ENCODE data around the gene RAB26.

Gene RAB26

DNA sequence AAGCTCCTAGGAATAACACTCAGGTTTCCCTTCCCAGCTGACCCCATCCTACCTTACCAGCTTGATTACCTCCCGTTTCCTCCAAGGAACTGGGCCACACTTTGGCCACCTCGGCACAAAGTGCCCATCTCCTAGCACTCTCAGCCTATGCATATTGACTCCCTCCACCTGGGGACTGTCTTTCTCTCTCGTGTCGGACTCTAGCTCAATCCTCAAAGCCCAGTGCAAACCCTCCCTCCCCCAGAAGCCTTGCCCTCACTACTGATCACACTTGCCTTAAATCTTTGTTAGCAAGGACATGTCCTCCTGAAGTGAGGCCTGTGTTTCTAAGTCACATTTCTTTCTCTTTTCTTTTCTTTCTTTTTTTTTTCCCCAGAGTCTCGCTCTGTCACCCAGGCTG is 2.6 kb upstream of the RAB26 start:
- no peak for DNase-seq

GRCh38 chr16:2147378-2147777 is 1.0 kb upstream of the RAB26 start:
- no peak for DNase-seq

DNA sequence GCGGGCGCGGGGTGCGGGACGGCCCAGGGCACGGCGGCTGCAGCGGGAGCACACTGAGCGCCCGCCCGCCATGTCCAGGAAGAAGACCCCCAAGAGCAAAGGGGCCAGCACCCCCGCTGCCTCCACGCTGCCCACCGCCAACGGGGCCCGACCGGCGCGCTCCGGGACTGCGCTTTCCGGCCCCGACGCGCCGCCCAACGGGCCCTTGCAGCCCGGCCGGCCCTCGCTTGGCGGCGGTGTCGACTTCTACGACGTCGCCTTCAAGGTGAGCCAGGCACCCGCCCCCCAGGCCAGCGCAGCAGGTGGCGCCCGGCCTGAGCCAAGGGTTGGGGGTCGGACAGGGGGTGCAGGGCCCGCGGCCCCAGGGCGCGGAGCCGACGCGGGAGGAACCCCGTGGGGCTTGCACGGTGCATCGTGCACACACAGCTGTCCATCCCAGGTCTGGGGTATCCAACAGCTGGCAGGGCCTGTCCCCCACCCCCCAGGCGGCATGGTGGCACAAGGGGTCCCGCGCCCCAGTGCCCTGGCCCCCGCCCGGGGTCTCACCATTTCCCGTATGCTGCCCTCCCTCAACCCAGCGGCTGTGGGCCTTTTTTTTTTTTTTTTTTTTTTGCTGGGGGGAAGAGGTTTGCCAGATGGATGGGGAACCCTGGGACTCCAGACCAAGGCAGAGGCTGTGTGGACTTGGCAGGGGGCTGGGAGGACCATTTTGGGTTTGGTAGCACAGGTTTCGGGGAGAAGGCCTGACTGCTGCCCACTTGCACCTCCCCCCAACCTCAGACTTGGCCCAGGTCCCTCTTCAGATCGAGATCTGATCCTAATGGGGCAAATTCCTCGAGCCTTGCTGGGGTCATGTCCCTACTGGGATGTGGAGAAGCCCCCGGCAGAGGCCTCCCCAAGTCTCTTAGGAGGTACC is 547 bp downstream of the RAB26 start:
- DNase-seq = peak in 1 of 2 experiments; percentile 42

- no peak for DNase-seq
Measured at GRCh38 chr16:2149630-2150417, 1.4 kb downstream of the RAB26 start.

DNA sequence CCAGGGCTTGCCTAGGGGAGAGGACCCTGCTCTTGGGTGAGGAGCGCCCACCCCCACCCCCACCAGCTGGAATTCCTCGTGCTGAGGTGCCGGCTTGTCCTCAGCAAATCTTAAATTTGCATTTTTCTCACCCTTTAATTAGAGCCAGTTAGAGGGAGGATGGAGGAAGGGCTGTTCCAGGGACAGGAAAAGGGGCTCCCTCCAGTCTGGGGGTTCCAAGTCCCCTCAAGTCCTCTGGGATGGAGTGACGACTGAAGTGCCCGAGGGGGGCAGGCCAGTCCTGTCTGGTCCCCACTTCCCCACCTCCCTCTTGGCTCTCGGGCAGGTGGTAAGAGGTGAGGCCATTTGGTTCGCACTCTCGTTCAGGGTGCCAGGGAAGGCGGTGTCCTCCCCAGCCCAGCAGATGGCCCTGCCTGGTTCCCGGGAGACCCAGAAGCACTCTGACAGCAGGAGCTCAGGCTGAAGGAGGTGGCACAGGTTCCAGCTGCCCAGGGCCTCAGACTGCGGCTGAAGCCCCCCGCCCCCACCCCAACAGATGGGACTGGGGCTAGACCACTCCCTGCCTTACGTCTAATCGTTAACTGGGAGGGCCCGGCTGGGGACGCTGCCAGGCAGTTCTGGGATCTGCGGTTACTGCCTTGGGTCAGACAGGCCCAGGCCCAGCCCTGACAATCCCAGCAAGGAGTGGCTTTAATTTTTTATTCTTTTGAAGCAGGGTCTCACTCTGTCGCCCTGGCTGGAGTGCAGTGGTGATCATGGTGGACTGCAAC is 2.2 kb downstream of the RAB26 start:
- peak in 1 of 2 experiments; percentile 38 for DNase-seq

DNA sequence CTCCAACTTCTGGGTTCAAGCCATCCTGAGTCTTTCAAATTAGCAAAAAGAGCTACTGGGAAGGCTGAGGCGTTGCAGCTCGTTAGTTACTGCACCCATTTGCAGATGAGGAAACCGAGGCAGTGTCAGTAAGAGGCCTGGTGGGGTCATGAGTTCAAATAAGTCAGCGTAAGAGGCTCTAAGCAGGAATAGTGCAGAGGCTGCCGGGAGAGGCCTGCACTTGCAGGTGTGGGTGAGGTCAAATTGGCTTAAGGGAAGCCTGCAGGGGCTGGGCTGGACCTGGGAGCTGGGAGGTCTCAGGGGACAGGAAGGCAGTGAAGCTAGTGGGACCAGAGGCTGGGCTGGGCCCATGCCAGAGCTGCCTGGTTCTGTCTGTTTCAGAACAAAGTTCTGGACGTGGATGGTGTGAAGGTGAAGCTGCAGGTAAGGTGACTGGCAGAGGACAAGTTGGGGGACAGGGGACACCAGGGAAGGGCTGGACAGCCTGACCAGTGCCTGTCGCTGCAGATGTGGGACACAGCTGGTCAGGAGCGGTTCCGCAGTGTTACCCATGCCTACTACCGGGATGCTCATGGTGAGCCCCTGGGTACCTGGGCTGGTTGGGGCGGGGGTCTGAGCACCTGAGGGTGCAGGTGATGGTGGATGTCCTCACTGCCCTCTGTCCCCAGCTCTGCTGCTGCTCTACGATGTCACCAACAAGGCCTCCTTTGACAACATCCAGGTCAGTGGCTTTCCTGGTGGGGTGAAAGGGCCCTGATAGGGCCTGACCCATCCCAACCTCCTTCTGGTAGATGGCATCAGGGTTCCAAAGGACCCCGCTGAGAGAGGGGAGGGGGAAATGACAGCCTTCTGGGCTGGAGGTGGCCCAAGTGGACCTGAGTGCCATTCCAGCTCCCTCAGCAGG is 3.0 kb downstream of the RAB26 start:
- DNase-seq = no peak

- DNase-seq = no peak
Measured at GRCh38 chr16:2152695-2153506, 4.5 kb downstream of the RAB26 start.

- no peak for DNase-seq
Measured at GRCh38 chr16:2154533-2155090, 6.2 kb downstream of the RAB26 start.

- peak; percentile 98 for DNase-seq
Measured at GRCh38 chr16:2155091-2155950, 6.9 kb downstream of the RAB26 start, which contains the start of gene TRAF7. Gene TRAF7, plus strand, starts transcription at chr16:2155782. Its CDS starts 8,139 bp downstream, at chr16:2163921.

- DNase-seq = no peak
Measured at GRCh38 chr16:2155977-2156848, 7.8 kb downstream of the RAB26 start.

DNA sequence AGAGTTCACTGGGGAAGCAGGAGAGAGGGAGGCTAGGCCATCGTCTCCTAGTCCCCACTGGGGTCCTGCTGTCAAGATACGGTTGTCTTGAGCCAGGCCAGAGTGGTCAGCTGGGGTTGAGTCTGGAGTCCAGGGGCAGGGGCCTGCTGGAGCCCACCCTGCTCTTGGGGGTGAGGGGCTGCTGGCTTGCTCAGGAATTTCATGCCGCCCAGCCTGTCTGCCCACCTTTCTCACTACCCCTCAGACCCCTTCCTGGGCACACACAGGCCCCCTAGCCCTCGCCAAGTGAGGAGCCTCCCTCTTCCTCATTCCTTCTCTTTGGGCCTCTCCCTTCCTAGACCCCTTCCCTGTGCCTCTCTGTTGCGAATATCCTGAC is 8.4 kb downstream of the RAB26 start:
- no peak for DNase-seq

GRCh38 chr16:2157480-2158261 is 9.2 kb downstream of the RAB26 start:
- DNase-seq = no peak

GRCh38 chr16:2158262-2158638 is 9.8 kb downstream of the RAB26 start:
- no peak for DNase-seq

DNA sequence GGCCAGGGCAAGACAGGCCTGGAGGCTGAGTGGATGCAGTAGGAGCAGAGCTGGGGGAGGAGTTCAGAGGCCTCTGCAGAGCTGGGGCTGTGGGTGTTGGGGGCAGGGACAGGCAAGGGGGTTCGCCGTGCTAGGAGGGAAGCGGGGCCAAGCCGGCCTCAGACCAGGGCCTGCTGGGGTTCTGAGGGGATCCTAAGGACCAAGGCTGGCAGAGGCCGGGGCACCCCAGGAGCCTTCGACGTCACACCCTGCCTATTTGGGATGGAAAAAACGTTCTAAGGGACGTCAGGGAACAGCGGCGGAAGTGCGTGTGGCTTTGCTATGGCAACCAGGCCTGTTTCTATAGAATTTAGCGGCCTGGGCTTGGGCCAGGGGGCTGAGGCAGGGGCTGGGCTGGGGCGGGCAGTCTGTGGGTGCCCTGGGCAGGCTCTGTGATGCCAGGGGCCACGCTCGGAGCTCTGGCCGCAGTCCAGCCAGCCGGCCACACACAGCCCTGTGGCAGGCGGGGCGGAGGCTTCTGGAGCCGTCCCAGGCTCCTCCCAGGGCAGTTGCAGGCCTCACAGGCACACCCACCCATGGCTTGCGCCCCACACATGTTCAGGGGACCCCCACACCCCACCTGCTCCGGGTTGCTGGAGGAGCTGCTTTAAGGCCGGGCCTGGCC is 10.9 kb downstream of the RAB26 start:
- DNase-seq = no peak

- DNase-seq = no peak
Measured at GRCh38 chr16:2160915-2161551, 12.6 kb downstream of the RAB26 start.

GRCh38 chr16:2161911-2162310 is 13.5 kb downstream of the RAB26 start:
- DNase-seq = no peak

DNA sequence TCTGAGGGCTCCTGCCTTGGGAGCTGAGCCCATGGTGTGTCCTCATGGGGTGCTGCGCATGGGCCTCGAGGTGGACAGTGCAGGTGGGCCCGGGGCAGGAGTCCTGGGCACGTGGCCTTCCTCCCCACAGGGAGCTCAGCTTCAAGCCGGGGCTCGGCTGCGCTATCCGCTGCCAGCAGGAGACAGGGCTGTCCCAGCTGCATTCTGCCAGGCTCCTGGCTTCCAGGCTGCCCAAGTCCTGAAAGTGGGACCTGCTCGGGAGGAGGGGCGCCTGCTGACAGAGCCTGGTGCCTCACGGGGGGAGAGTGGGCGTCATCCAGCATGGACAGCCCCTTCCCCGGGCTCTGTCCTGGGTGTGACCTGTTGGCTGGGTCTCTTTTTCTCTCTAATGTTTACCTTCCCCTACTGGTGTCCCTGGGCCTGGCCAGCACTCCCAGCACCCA is 14.3 kb downstream of the RAB26 start:
- DNase-seq = no peak
